ENCODE measurements around the gene SIRPA. TPM values are rescaled to one million over a fixed set of nuclear protein-coding genes. Genes with fewer than 3 reads are reported as not detected.
A peak's percentile ranks its signal among the peaks of the same experiment; 100 is the strongest.

Gene SIRPA
- total and polyA plus RNA-seq, 5 donors = 19.5 to 45.2 (median 29.0) TPM

- ATAC-seq (no peak), DNase-seq (no peak)
- Histone ChIP-seq H3K27ac (ENCODE audit: low read length) (no peak overlapping the region), H3K27me3 (ENCODE audit: control insufficient read depth, insufficient read depth) (no peaks in the 10 kb centered on the region), H3K4me1 (ENCODE audit: control insufficient read depth, insufficient read depth, low read length) (no peaks in the 10 kb centered on the region), H3K4me3 (ENCODE audit: low read length) (no peak overlapping the region), H3K9me3 (ENCODE audit: control insufficient read depth, low read length) (no peaks in the 10 kb centered on the region)
- intact Hi-C loops (cut with DNase I) = no loop called here
- 65% methylated on average over 1 of the region's 1 CpG for WGBS
These were observed 38.8 kb upstream of the SIRPA start for GRCh38 chr20:1856424-1856823.

- WGBS = 70% methylated on average over 4 of the region's 4 CpGs
- DNase-seq = no peak
- peak; percentile 31 to 41 for ATAC-seq
- H3K4me3 ChIP-seq (ENCODE audit: low read length) = no peak overlapping the region
- intact Hi-C loops (cut with DNase I) = no loop called here
- H3K27me3 ChIP-seq (ENCODE audit: control insufficient read depth, insufficient read depth) = no peaks in the 10 kb centered on the region
- no peaks in the 10 kb centered on the region for H3K9me3 ChIP-seq (ENCODE audit: control insufficient read depth, low read length)
- no peaks in the 10 kb centered on the region for H3K4me1 ChIP-seq (ENCODE audit: control insufficient read depth, insufficient read depth, low read length)
- no peak overlapping the region for H3K27ac ChIP-seq (ENCODE audit: low read length)
These were observed 37.7 kb upstream of the SIRPA start for GRCh38 chr20:1857466-1857865.

GRCh38 chr20:1858871-1859270 is 36.3 kb upstream of the SIRPA start:
- Histone ChIP-seq H3K4me3 (ENCODE audit: low read length) (no peak overlapping the region), H3K27me3 (ENCODE audit: control insufficient read depth, insufficient read depth) (no peaks in the 10 kb centered on the region), H3K9me3 (ENCODE audit: control insufficient read depth, low read length) (no peaks in the 10 kb centered on the region), H3K27ac (ENCODE audit: low read length) (no peak overlapping the region), H3K4me1 (ENCODE audit: control insufficient read depth, insufficient read depth, low read length) (no peaks in the 10 kb centered on the region)
- no peak for DNase-seq
- 67% methylated on average over 5 of the region's 5 CpGs for WGBS
- ATAC-seq = no peak
- intact Hi-C loops (cut with DNase I) = no loop called here

GRCh38 chr20:1860446-1860845 is 34.8 kb upstream of the SIRPA start:
- no peak for ATAC-seq
- WGBS = 63% methylated on average over 4 of the region's 4 CpGs
- H3K27ac ChIP-seq (ENCODE audit: low read length) = no peak overlapping the region

GRCh38 chr20:1861347-1861976 is 33.7 kb upstream of the SIRPA start:
- Histone ChIP-seq H3K27ac (ENCODE audit: low read length) (no peak overlapping the region), H3K27me3 (ENCODE audit: control insufficient read depth, insufficient read depth) (no peaks in the 10 kb centered on the region), H3K9me3 (ENCODE audit: control insufficient read depth, low read length) (no peaks in the 10 kb centered on the region), H3K4me3 (ENCODE audit: low read length) (no peak overlapping the region), H3K4me1 (ENCODE audit: control insufficient read depth, insufficient read depth, low read length) (no peaks in the 10 kb centered on the region)
- DNase-seq = no peak
- WGBS = 44% methylated on average over 13 of the region's 13 CpGs
- intact Hi-C loops (cut with DNase I) = no loop called here
- ATAC-seq = peak in 1 of 2 donors; percentile 53

More at GRCh38 chr20:1860446-1860845, 34.8 kb upstream of the SIRPA start:
- no peaks in the 10 kb centered on the region for H3K27me3 ChIP-seq (ENCODE audit: control insufficient read depth, insufficient read depth)
- H3K4me3 ChIP-seq (ENCODE audit: low read length) = no peak overlapping the region
- no peaks in the 10 kb centered on the region for H3K4me1 ChIP-seq (ENCODE audit: control insufficient read depth, insufficient read depth, low read length)
- DNase-seq = no peak
- intact Hi-C loops (cut with DNase I) = no loop called here
- no peaks in the 10 kb centered on the region for H3K9me3 ChIP-seq (ENCODE audit: control insufficient read depth, low read length)

GRCh38 chr20:1861996-1862662 is 33.1 kb upstream of the SIRPA start:
- Histone ChIP-seq H3K9me3 (ENCODE audit: control insufficient read depth, low read length) (no peaks in the 10 kb centered on the region), H3K27ac (ENCODE audit: low read length) (no peak overlapping the region), H3K27me3 (ENCODE audit: control insufficient read depth, insufficient read depth) (no peaks in the 10 kb centered on the region), H3K4me3 (ENCODE audit: low read length) (no peak overlapping the region), H3K4me1 (ENCODE audit: control insufficient read depth, insufficient read depth, low read length) (no peaks in the 10 kb centered on the region)
- DNase-seq = no peak
- 66% methylated on average over 8 of the region's 8 CpGs for WGBS
- intact Hi-C loops (cut with DNase I) = no loop called here
- ATAC-seq = no peak

GRCh38 chr20:1862663-1863053 is 32.5 kb upstream of the SIRPA start:
- ATAC-seq = no peak
- WGBS = 86% methylated on average over 4 of the region's 4 CpGs
- H3K27ac ChIP-seq (ENCODE audit: low read length) = no peak overlapping the region
- DNase-seq = no peak
- no peaks in the 10 kb centered on the region for H3K9me3 ChIP-seq (ENCODE audit: control insufficient read depth, low read length)
- no peak overlapping the region for H3K4me3 ChIP-seq (ENCODE audit: low read length)
- intact Hi-C loops (cut with DNase I) = no loop called here
- H3K4me1 ChIP-seq (ENCODE audit: control insufficient read depth, insufficient read depth, low read length) = no peaks in the 10 kb centered on the region
- H3K27me3 ChIP-seq (ENCODE audit: control insufficient read depth, insufficient read depth) = no peaks in the 10 kb centered on the region

- no peak overlapping the region for H3K4me3 ChIP-seq (ENCODE audit: low read length)
- H3K27ac ChIP-seq (ENCODE audit: low read length) = no peak overlapping the region
- WGBS = 66% methylated on average over 1 of the region's 1 CpG
- ATAC-seq (no peak), DNase-seq (no peak)
- intact Hi-C loops (cut with DNase I) = no loop called here
- H3K27me3 ChIP-seq (ENCODE audit: control insufficient read depth, insufficient read depth) = no peaks in the 10 kb centered on the region
- H3K9me3 ChIP-seq (ENCODE audit: control insufficient read depth, low read length) = no peaks in the 10 kb centered on the region
- H3K4me1 ChIP-seq (ENCODE audit: control insufficient read depth, insufficient read depth, low read length) = no peaks in the 10 kb centered on the region
These were observed 31.9 kb upstream of the SIRPA start for GRCh38 chr20:1863296-1863695.

- no peak overlapping the region for H3K27ac ChIP-seq (ENCODE audit: low read length)
- ATAC-seq (no peak), DNase-seq (no peak)
- WGBS = 43% methylated on average over 3 of the region's 3 CpGs
- H3K27me3 ChIP-seq (ENCODE audit: control insufficient read depth, insufficient read depth) = no peaks in the 10 kb centered on the region
- intact Hi-C loops (cut with DNase I) = no loop called here
- H3K4me1 ChIP-seq (ENCODE audit: control insufficient read depth, insufficient read depth, low read length) = no peaks in the 10 kb centered on the region
- H3K4me3 ChIP-seq (ENCODE audit: low read length) = no peak overlapping the region
- no peaks in the 10 kb centered on the region for H3K9me3 ChIP-seq (ENCODE audit: control insufficient read depth, low read length)
These were observed 28.4 kb upstream of the SIRPA start for GRCh38 chr20:1866834-1867233.

- intact Hi-C loops (cut with DNase I) = no loop called here
- WGBS = 33% methylated on average over 3 of the region's 3 CpGs
- no peak overlapping the region for H3K4me3 ChIP-seq (ENCODE audit: low read length)
- ATAC-seq (no peak), DNase-seq (no peak)
- no peaks in the 10 kb centered on the region for H3K4me1 ChIP-seq (ENCODE audit: control insufficient read depth, insufficient read depth, low read length)
- no peaks in the 10 kb centered on the region for H3K27me3 ChIP-seq (ENCODE audit: control insufficient read depth, insufficient read depth)
- no peak overlapping the region for H3K27ac ChIP-seq (ENCODE audit: low read length)
- H3K9me3 ChIP-seq (ENCODE audit: control insufficient read depth, low read length) = no peaks in the 10 kb centered on the region
These were observed 27.5 kb upstream of the SIRPA start for GRCh38 chr20:1867495-1868260.

- no peaks in the 10 kb centered on the region for H3K4me1 ChIP-seq (ENCODE audit: control insufficient read depth, insufficient read depth, low read length)
- intact Hi-C loops (cut with DNase I) = no loop called here
- H3K9me3 ChIP-seq (ENCODE audit: control insufficient read depth, low read length) = no peaks in the 10 kb centered on the region
- no peaks in the 10 kb centered on the region for H3K27me3 ChIP-seq (ENCODE audit: control insufficient read depth, insufficient read depth)
- H3K27ac ChIP-seq (ENCODE audit: low read length) = no peak overlapping the region
- DNase-seq (no peak), ATAC-seq (no peak)
- no peak overlapping the region for H3K4me3 ChIP-seq (ENCODE audit: low read length)
- 77% methylated on average over 3 of the region's 3 CpGs for WGBS
These were observed 26.4 kb upstream of the SIRPA start for GRCh38 chr20:1868856-1869255.

Data from right cardiac atrium (tissue), 5 donors.